ENCODE data around the gene MDH2.

GRCh38 chr7:76050545-76050944, 2.6 kb downstream of the MDH2 start:
- TF ChIP-seq POLR2A (IDR thresholded peaks at IDR 0.05) = no peak
- no peak for TF ChIP-seq CTCF (IDR thresholded peaks at IDR 0.05)
